Colon (tissue), 2 donors: Measurements from ENCODE around the gene AJM1.
"Not testable (repeated sequence)": the region's sequence is repeated elsewhere in the genome, so short reads cannot be mapped to it uniquely, and the experiment has no call there.

ENCODE experiments used
- FAIRE-seq: peaks from 2 replicates; lab custom pipeline; 2012; peaks lifted over from hg19 to GRCh38; lab: Jason Lieb, UNC
- donor health status: control.
- donor health status: control.

AJM1 gene

DNA sequence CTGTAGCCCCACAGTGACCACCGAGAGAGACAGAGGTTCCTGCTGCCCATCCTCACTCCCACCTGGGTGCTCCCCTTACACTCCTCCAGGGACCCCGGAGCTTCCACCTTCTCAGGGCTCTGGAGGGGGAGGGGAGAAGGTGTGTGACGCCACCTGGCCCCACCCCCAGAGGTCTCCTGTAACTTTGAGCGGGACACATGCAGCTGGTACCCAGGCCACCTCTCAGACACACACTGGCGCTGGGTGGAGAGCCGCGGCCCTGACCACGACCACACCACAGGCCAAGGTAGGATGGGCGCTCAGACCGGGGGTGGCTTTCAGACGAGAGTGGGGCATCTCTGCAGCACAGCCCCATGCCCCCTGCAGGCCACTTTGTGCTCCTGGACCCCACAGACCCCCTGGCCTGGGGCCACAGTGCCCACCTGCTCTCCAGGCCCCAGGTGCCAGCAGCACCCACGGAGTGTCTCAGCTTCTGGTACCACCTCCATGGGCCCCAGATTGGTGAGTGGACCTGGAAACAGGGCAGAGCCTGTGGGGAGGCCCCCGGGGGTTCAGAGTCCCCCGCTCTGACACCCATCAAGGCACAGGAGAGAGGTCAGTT, 14.4 kb downstream of the AJM1 start:
- no peak for FAIRE-seq

DNA sequence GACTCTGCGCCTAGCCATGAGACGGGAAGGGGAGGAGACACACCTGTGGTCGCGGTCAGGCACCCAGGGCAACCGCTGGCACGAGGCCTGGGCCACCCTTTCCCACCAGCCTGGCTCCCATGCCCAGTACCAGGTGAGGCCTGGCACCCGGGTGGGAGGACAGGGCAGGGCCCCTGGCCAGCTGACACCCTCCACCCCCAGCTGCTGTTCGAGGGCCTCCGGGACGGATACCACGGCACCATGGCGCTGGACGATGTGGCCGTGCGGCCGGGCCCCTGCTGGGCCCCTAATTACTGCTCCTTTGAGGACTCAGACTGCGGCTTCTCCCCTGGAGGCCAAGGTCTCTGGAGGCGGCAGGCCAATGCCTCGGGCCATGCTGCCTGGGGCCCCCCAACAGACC, 14.9 kb downstream of the AJM1 start:
- no peak for FAIRE-seq

GRCh38 chr9:136857581-136858412, 15.5 kb downstream of the AJM1 start:
- no peak for FAIRE-seq

GRCh38 chr9:136858452-136858843, 16.2 kb downstream of the AJM1 start:
- FAIRE-seq: no peak

- FAIRE-seq: no peak
These were observed 16.8 kb downstream of the AJM1 start for GRCh38 chr9:136858844-136859757.

GRCh38 chr9:136860529-136860928, 18.3 kb downstream of the AJM1 start:
- no peak for FAIRE-seq

DNA sequence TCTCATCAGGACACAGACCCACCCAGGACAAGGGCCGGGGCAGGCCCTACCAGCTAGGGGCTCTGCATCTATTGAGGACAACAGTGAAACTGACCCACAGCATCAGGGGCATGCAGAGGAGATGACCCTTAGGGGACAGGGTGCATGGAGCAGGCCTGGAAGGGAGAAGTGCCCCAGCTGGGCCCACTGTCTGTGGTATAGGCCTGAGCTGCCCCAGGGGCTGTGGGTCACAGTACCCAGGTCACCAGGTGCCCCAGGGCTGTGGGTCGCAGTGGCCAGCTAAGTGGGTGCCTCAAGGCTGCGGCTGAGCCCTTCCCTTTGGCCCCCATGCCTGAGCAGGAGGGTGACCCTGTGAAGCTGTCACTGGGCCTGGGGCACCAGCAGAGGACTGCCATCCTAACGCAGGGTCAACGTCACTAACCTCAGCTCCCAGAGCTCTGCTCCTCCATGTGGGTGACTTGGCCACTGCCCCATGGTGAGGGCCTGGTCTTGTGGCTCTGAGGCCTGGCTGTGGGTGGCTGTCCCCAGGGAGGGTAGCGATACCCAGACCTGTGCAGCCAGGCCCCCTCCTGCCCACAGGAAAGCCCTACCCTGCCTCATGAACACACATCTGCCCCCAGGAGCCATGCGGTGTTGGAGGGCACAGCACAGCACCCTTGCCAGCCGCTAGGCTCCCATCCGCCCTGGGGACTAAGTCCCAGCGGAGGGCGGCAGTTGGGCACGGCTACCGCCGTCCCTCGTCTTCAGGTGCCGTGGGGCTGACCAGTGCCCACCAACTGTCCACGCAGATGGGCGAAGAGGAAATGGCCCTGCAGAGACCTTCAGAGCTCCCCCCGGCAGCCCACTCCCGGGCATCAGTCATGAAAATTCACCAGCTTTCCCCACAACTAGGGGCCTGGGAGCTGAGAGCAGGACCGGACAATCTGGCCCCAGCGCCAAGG, 18.9 kb downstream of the AJM1 start:
- no peak for FAIRE-seq

GRCh38 chr9:136861874-136862457, 19.7 kb downstream of the AJM1 start:
- FAIRE-seq: no peak

- FAIRE-seq: no peak
These were observed 20.8 kb downstream of the AJM1 start for GRCh38 chr9:136862849-136863622.

DNA sequence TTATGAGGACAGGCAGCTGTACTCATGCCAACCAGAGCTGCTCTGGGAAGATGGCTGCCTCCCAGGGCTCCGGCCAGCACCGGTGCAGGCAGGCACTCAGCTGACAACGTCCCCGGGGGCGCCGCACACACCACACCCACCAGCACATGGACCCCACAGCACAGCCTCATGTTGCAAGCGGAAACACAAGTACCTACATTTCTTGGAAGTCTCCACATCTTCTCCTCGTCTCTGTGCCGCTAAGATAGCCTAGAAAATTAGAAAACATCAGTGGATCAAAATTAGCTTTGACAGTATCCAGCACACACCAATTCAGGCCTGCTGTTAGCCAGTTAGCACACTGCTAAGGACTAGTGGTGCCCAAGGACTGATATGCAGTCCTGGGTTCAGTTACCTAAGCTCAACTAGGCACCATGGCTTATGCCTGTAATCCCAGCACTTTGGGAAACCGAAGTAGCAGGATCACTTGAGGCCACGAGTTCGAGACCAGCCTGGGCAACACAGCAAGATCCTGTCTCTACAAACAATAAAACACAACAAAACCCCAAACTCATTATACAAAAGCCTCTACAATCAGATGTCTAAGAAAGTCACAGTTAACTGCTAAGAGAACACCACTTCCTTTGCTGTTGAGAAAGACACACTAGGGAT, 21.5 kb downstream of the AJM1 start:
- no peak for FAIRE-seq

- FAIRE-seq: no peak
These were observed 22.9 kb downstream of the AJM1 start for GRCh38 chr9:136865041-136865767.

GRCh38 chr9:136865768-136866103, 23.5 kb downstream of the AJM1 start:
- no peak for FAIRE-seq

- not testable (repeated sequence) for FAIRE-seq
These were observed 24.7 kb downstream of the AJM1 start for GRCh38 chr9:136866898-136867421.

GRCh38 chr9:136867480-136867879, 25.2 kb downstream of the AJM1 start:
- FAIRE-seq: no peak

- FAIRE-seq: no peak
These were observed 25.6 kb downstream of the AJM1 start for GRCh38 chr9:136867917-136868316.

DNA sequence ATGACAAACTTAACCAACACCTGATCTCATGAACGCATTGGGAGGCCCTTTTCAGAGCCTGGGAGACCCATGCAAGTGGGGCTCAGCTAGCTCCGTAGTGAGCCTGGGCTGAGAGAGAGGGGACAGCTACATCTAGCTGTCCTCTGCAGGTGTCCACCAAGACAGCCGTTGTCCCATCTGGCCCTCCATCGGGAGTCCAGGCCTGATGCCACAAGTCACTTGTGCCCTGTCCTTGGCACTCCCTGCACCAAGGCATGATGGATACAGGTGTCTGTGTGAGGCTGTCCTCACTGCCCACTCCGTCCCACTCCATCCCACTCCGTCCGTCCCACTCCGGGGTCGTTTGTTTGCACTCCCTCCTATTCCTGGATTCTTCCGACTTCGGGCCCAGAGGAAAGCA, 26.4 kb downstream of the AJM1 start:
- FAIRE-seq: no peak

DNA sequence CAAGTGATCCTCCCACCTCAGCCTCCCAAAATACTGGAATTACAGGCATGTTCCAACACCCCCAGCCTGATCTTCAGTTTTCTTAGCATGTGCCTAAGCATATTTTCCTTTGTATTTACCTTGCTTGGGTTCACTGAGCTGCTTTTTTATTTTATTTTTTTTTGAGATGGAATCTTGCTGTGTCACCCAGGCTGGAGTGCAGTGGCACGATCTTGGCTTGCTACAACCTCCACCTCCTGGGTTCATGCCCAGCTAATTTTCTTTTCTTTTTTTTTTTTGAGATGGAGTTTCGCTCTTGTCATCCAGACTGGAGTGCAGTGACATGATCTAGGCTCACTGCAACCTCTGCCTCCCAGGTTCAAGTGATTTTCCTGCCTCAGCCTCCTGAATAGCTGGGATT, 27.3 kb downstream of the AJM1 start:
- FAIRE-seq: not testable (repeated sequence)

- no peak for FAIRE-seq
These were observed 32.9 kb downstream of the AJM1 start for GRCh38 chr9:136875155-136875554.

DNA sequence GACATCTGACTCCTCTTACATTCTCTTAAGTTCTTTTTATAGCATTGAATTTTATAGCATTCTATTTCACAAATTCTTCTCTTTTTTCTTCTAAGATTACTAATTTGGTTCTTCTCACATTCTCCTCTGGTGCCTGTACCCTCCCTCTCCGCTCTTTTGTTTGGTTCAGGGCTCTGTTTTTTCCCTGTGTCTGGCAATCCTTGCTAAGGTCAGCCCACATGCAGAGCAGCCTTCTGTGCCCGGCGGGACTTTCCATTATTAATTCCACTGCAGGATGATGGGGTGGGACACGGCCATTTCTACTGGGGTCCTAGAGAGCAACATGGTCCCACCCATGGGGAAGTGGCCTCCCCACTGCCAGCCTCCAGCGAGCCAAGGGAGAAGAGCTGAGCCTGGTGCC, 34.2 kb downstream of the AJM1 start:
- no peak for FAIRE-seq
